ENCODE data around the gene SERPINB6.

Gene SERPINB6

GRCh38 chr6:2919401-2919800 lies 52.0 kb downstream of the SERPINB6 start:
- TF ChIP-seq EZH2phosphoT487 (IDR thresholded peaks at IDR 0.05; ENCODE audit: borderline replicate concordance, low read length) (no peak), CTCF (IDR thresholded peaks at IDR 0.05; ENCODE audit: low read depth, low read length, poor library complexity, severe bottlenecking) (no peak)
- Histone ChIP-seq H3K9me2 (replicated peaks; ENCODE audit: control insufficient read depth, low read length) (no peaks in the 10 kb centered on the region), H3K27ac (ENCODE audit: low read depth, low read length) (no peak overlapping the region), H3K79me2 (ENCODE audit: control insufficient read depth, low read length) (no peaks in the 10 kb centered on the region), H3F3A (ENCODE audit: control insufficient read depth, insufficient read depth) (no peaks in the 10 kb centered on the region), H3K4me3 (ENCODE audit: low read length) (no peak overlapping the region), H3K36me3 (ENCODE audit: control insufficient read depth, low read length) (no peaks in the 10 kb centered on the region), H3K4me2 (ENCODE audit: low read length) (no peak overlapping the region), H4K20me1 (ENCODE audit: control insufficient read depth, insufficient read depth, low read depth, low read length) (no peaks in the 10 kb centered on the region), H3K4me1 (ENCODE audit: control insufficient read depth, low read length) (0 out of 2 replicates have a peak, but pooled peaks cover 4% of the 10 kb centered on the region), H3K27me3 (ENCODE audit: control insufficient read depth, low read length) (no peaks in the 10 kb centered on the region), H3K9me3 (ENCODE audit: control insufficient read depth, insufficient read depth, low read length) (no peaks in the 10 kb centered on the region)

GRCh38 chr6:2918936-2919335 lies 52.4 kb downstream of the SERPINB6 start:
- Histone ChIP-seq H3K27me3 (ENCODE audit: control insufficient read depth, low read length) (no peaks in the 10 kb centered on the region), H3K36me3 (ENCODE audit: control insufficient read depth, low read length) (no peaks in the 10 kb centered on the region), H3K9me3 (ENCODE audit: control insufficient read depth, insufficient read depth, low read length) (no peaks in the 10 kb centered on the region), H3F3A (ENCODE audit: control insufficient read depth, insufficient read depth) (no peaks in the 10 kb centered on the region), H3K9me2 (replicated peaks; ENCODE audit: control insufficient read depth, low read length) (no peaks in the 10 kb centered on the region), H3K4me1 (ENCODE audit: control insufficient read depth, low read length) (0 out of 2 replicates have a peak, but pooled peaks cover 4% of the 10 kb centered on the region), H3K4me2 (ENCODE audit: low read length) (no peak overlapping the region), H3K4me3 (ENCODE audit: low read length) (no peak overlapping the region), H4K20me1 (ENCODE audit: control insufficient read depth, insufficient read depth, low read depth, low read length) (no peaks in the 10 kb centered on the region), H3K79me2 (ENCODE audit: control insufficient read depth, low read length) (no peaks in the 10 kb centered on the region), H3K27ac (ENCODE audit: low read depth, low read length) (no peak overlapping the region)
- TF ChIP-seq CTCF (IDR thresholded peaks at IDR 0.05; ENCODE audit: low read depth, low read length, poor library complexity, severe bottlenecking) (no peak), EZH2phosphoT487 (IDR thresholded peaks at IDR 0.05; ENCODE audit: borderline replicate concordance, low read length) (no peak)

GRCh38 chr6:2917801-2918445 lies 53.4 kb downstream of the SERPINB6 start:
- no peaks in the 10 kb centered on the region for H3K36me3 ChIP-seq (ENCODE audit: control insufficient read depth, low read length)
- no peaks in the 10 kb centered on the region for H3K27me3 ChIP-seq (ENCODE audit: control insufficient read depth, low read length)
- H4K20me1 ChIP-seq (ENCODE audit: control insufficient read depth, insufficient read depth, low read depth, low read length): no peaks in the 10 kb centered on the region
- H3K9me3 ChIP-seq (ENCODE audit: control insufficient read depth, insufficient read depth, low read length): no peaks in the 10 kb centered on the region
- H3K79me2 ChIP-seq (ENCODE audit: control insufficient read depth, low read length): no peaks in the 10 kb centered on the region
- no peak for TF ChIP-seq CTCF (IDR thresholded peaks at IDR 0.05; ENCODE audit: low read depth, low read length, poor library complexity, severe bottlenecking)
- no peak for TF ChIP-seq EZH2phosphoT487 (IDR thresholded peaks at IDR 0.05; ENCODE audit: borderline replicate concordance, low read length)
- no peaks in the 10 kb centered on the region for H3K9me2 ChIP-seq (replicated peaks; ENCODE audit: control insufficient read depth, low read length)
- no peak overlapping the region for H3K27ac ChIP-seq (ENCODE audit: low read depth, low read length)
- H3K4me2 ChIP-seq (ENCODE audit: low read length): no peak overlapping the region
- 0 out of 2 replicates have a peak, but pooled peaks cover 4% of the 10 kb centered on the region for H3K4me1 ChIP-seq (ENCODE audit: control insufficient read depth, low read length)
- no peak overlapping the region for H3K4me3 ChIP-seq (ENCODE audit: low read length)
- no peaks in the 10 kb centered on the region for H3F3A ChIP-seq (ENCODE audit: control insufficient read depth, insufficient read depth)
